HEK293 (cell line): ENCODE results near the gene MUCL3.

ENCODE experiments used
- CTCF ChIA-PET: fragments of 350-600 bp; formaldehyde crosslinking; extraction: SDS; loops from one replicate; lab custom pipeline; 2021; ENCODE audit warnings: antibody characterized with exemption; lab: Yijun Ruan, JAX
- POLR2A ChIA-PET: fragments of 300-600 bp; formaldehyde crosslinking; extraction: SDS; loops from one replicate; lab custom pipeline; 2020; ENCODE audit warnings: antibody characterized with exemption, inconsistent platforms; lab: Yijun Ruan, JAX
- H3K27ac ChIP-seq: fragments of 200-500 bp; sonication (Bioruptor generic); 2 replicates; pipeline ENCODE4 v1.5.1; 2014; ENCODE audit warnings: low read depth, low read length, control low read depth, inconsistent platforms; ENCODE audit errors: extremely low read depth
- H3K36me3 ChIP-seq, 2 experiments: fragments of 200-500 bp in 1 of 2; sonication (Bioruptor generic) in 1 of 2; 1 replicate in 1 of 2; 2 replicates in 1 of 2; pipeline ENCODE4 v1.5.1; 2014 to 2017; ENCODE audit warnings: inconsistent platforms in 2 of 2, low read length in 2 of 2; ENCODE audit not compliant: control insufficient read depth in 2 of 2, insufficient read depth in 1 of 2
- H3K4me1 ChIP-seq: fragments of 200-500 bp; sonication (Bioruptor generic); 2 replicates; pipeline ENCODE4 v1.5.1; 2014; ENCODE audit warnings: mild to moderate bottlenecking, low read length, inconsistent platforms; ENCODE audit not compliant: control insufficient read depth, insufficient read depth
- H3K4me3 ChIP-seq: 2 replicates; pipeline ENCODE4 v1.5.1; 2011; ENCODE audit warnings: low read depth, mild to moderate bottlenecking, control low read depth, low read length, moderate library complexity
- H3K9me3 ChIP-seq: fragments of 200-500 bp; sonication (Bioruptor generic); 2 replicates; pipeline ENCODE4 v1.5.1; 2014; ENCODE audit warnings: low read depth, low read length, inconsistent platforms; ENCODE audit not compliant: control insufficient read depth, insufficient read depth
- MEIS1 ChIP-seq: sonication (generic); formaldehyde crosslinking; IDR thresholded peaks from 2 replicates; pipeline ENCODE4 v1.8.1; 2022; ENCODE audit warnings: missing genetic modification reagents, mild to moderate bottlenecking, borderline replicate concordance
- ZFP69B ChIP-seq: fragments of 450-650 bp; formaldehyde crosslinking; IDR thresholded peaks from 2 replicates; pipeline ENCODE4 v1.5.1; 2016; ENCODE audit warnings: missing biosample characterization, missing genetic modification characterization
- ZIC2 ChIP-seq: fragments of 450-650 bp; formaldehyde crosslinking; IDR thresholded peaks from 2 replicates; pipeline ENCODE4 v1.5.1; 2016; ENCODE audit warnings: missing biosample characterization, missing genetic modification characterization
- ZNF140 ChIP-seq: fragments of 450-650 bp; formaldehyde crosslinking; IDR thresholded peaks from 2 replicates; pipeline ENCODE4 v1.5.1; 2016; ENCODE audit warnings: missing biosample characterization, missing genetic modification characterization
- ZNF19 ChIP-seq: fragments of 450-650 bp; formaldehyde crosslinking; IDR thresholded peaks from 2 replicates; pipeline ENCODE4; 2016; ENCODE audit warnings: missing biosample characterization, missing genetic modification characterization, low read depth
- ZNF248 ChIP-seq: fragments of 450-650 bp; formaldehyde crosslinking; IDR thresholded peaks from 2 replicates; pipeline ENCODE4 v1.5.1; 2017; ENCODE audit warnings: missing biosample characterization, missing genetic modification characterization
- ZNF266 ChIP-seq: fragments of 450-650 bp; formaldehyde crosslinking; IDR thresholded peaks from 2 replicates; pipeline ENCODE4 v1.5.1; 2016; ENCODE audit warnings: missing biosample characterization, missing genetic modification characterization, low read depth
- ZNF335 ChIP-seq: fragments of 450-650 bp; formaldehyde crosslinking; conservative IDR thresholded peaks from 2 replicates; pipeline ENCODE4 v1.5.1; 2016; ENCODE audit warnings: missing biosample characterization, missing genetic modification characterization
- ZNF366 ChIP-seq: fragments of 450-650 bp; formaldehyde crosslinking; conservative IDR thresholded peaks from 2 replicates; pipeline ENCODE4 v1.5.1; 2016; ENCODE audit warnings: missing biosample characterization, missing genetic modification characterization
- ZNF433 ChIP-seq: fragments of 450-650 bp; formaldehyde crosslinking; IDR thresholded peaks from 2 replicates; pipeline ENCODE4 v1.5.1; 2016; ENCODE audit warnings: missing biosample characterization, missing genetic modification characterization, low read depth
- ZNF544 ChIP-seq: fragments of 450-650 bp; formaldehyde crosslinking; IDR thresholded peaks from 2 replicates; pipeline ENCODE4 v1.5.0; 2017; ENCODE audit warnings: missing biosample characterization, missing genetic modification characterization
- ZNF555 ChIP-seq: fragments of 450-650 bp; formaldehyde crosslinking; conservative IDR thresholded peaks from 2 replicates; pipeline ENCODE4 v1.5.1; 2017; ENCODE audit warnings: missing biosample characterization, mild to moderate bottlenecking, missing genetic modification characterization, inconsistent platforms
- ZNF561 ChIP-seq: fragments of 450-650 bp; IDR thresholded peaks from 2 replicates; pipeline ENCODE4 v1.5.1; 2018; ENCODE audit warnings: missing biosample characterization, missing genetic modification characterization, borderline replicate concordance
- ZNF623 ChIP-seq: fragments of 450-650 bp; formaldehyde crosslinking; IDR thresholded peaks from 2 replicates; pipeline ENCODE4 v1.5.1; 2016; ENCODE audit warnings: missing biosample characterization, missing genetic modification characterization
- ZNF677 ChIP-seq: fragments of 450-650 bp; IDR thresholded peaks from 2 replicates; pipeline ENCODE4 v1.5.0; 2018; ENCODE audit warnings: missing biosample characterization, mild to moderate bottlenecking, missing genetic modification characterization, moderate library complexity
- ZSCAN5A ChIP-seq: fragments of 450-650 bp; formaldehyde crosslinking; IDR thresholded peaks from 2 replicates; pipeline ENCODE4 v1.5.1; 2016; ENCODE audit warnings: missing biosample characterization, missing genetic modification characterization
- TF ChIP-seq, protein P1 (sequence below): fragments of 450-650 bp; formaldehyde crosslinking; IDR thresholded peaks from 2 replicates; pipeline ENCODE4 v1.5.1; 2016; ENCODE audit warnings: missing biosample characterization, missing genetic modification characterization

The MUCL3 gene

GRCh38 chr6:30957716-30958115 lies 16.9 kb downstream of the MUCL3 start (continued):
- TF ChIP-seq ZNF544 (tag by site-specific recombination) = no peak
- TF ChIP-seq ZNF561 (tag by site-specific recombination) = no peak
- no peak for TF ChIP-seq ZNF266 (tag by site-specific recombination)
- TF ChIP-seq ZNF248 (tag by site-specific recombination) = no peak
- no peak for TF ChIP-seq MEIS1 (CRISPR knock-in tag)

DNA sequence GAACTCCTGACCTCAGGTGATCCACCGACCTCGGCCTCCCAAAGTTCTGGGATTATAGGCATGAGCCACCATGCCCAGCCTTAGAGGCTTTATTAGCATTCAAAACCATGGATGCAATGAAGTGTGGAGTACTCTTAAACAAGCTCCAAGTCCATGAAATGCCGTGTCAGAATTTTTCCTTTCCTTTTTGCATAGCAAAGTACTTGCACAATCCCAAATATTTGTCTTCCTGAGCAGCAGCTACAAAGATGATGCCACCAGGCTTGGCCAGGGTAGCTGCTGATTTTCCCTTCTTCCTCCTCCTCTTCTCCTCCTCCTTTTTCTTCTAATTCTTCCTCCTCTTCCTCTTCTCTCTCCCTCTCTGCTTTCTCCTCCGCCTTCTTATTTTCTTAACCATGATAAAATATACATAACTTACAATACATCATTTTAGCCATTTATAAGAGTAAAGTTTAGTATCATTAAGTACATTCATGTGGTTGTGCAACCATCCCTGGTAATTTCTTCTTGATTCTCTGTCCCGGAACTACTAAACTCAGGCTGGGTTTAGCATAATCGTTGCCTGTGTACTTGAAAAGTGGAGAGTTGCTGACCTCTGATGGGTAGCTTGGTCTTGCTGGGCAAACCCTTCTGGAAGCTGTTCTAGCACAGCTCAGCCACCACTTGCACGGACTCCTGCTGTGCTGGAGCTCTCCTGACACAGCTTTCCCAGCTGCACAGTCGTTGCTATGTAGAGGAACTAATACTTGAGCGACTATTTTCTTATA lies 20.3 kb downstream of the MUCL3 start:
- ChIA-PET POLR2A (no interaction called here), CTCF (interaction anchor here (0.9 to 1.0 kb wide), 3 partner anchors 18 to 168 kb away, joined by 3 read pairs; no protein-coding TSS in a partner anchor)
- H3K27ac ChIP-seq = no peak overlapping the region
- peaks cover 2% of the 10 kb centered on the region; the same call in 1 of the 2 replicates for H3K4me1 ChIP-seq
- H3K9me3 ChIP-seq = no peaks in the 10 kb centered on the region
- TF ChIP-seq ZNF19 (no peak), ZIC2 (tag by site-specific recombination) (peak; percentile 32; the same call in 1 of the 2 replicates)
- H3K4me3 ChIP-seq = no peak overlapping the region
- H3K36me3 ChIP-seq = no peaks in the 10 kb centered on the region

GRCh38 chr6:30962716-30963115 lies 21.9 kb downstream of the MUCL3 start:
- ChIA-PET CTCF (interaction anchor here (0.5 kb wide), 1 partner anchor 140 kb away, joined by 3 read pairs; no protein-coding TSS in a partner anchor), POLR2A (no interaction called here)
- H3K27ac ChIP-seq = no peak overlapping the region

GRCh38 chr6:30963641-30964040 lies 22.9 kb downstream of the MUCL3 start:
- H3K4me1 ChIP-seq = peaks cover 2% of the 10 kb centered on the region; the same call in 1 of the 2 replicates
- no peaks in the 10 kb centered on the region for H3K9me3 ChIP-seq
- POLR2A ChIA-PET = no interaction called here
- CTCF ChIA-PET = interaction anchor here (0.7 kb wide), 1 partner anchor 40 kb away, joined by 3 read pairs; no protein-coding TSS in a partner anchor
- H3K36me3 ChIP-seq = no peaks in the 10 kb centered on the region
- TF ChIP-seq ZFP69B (no peak), ZNF335 (no peak)
- no peak overlapping the region for H3K27ac ChIP-seq
- H3K4me3 ChIP-seq = no peak overlapping the region

More at GRCh38 chr6:30962716-30963115, 21.9 kb downstream of the MUCL3 start:
- Histone ChIP-seq H3K4me1 (peaks cover 2% of the 10 kb centered on the region; the same call in 1 of the 2 replicates), H3K4me3 (no peak overlapping the region), H3K36me3 (no peaks in the 10 kb centered on the region), H3K9me3 (no peaks in the 10 kb centered on the region)
- TF ChIP-seq ZNF366 (tag by site-specific recombination) (peak; percentile 31; the same call in 1 of the 2 replicates), ZNF140 (tag by site-specific recombination) (no peak)

- Histone ChIP-seq H3K36me3 (no peaks in the 10 kb centered on the region), H3K9me3 (no peaks in the 10 kb centered on the region), H3K27ac (no peak overlapping the region), H3K4me1 (peaks cover 2% of the 10 kb centered on the region; the same call in 1 of the 2 replicates), H3K4me3 (no peak overlapping the region)
- TF ChIP-seq ZNF555 (tag by site-specific recombination) (no peak), ZSCAN5A (tag by site-specific recombination) (no peak), ZNF623 (tag by site-specific recombination) (no peak), ZNF19 (no peak), ZNF677 (tag by site-specific recombination) (no peak), ZNF433 (tag by site-specific recombination) (no peak)
- TF ChIP-seq, protein P1, sequence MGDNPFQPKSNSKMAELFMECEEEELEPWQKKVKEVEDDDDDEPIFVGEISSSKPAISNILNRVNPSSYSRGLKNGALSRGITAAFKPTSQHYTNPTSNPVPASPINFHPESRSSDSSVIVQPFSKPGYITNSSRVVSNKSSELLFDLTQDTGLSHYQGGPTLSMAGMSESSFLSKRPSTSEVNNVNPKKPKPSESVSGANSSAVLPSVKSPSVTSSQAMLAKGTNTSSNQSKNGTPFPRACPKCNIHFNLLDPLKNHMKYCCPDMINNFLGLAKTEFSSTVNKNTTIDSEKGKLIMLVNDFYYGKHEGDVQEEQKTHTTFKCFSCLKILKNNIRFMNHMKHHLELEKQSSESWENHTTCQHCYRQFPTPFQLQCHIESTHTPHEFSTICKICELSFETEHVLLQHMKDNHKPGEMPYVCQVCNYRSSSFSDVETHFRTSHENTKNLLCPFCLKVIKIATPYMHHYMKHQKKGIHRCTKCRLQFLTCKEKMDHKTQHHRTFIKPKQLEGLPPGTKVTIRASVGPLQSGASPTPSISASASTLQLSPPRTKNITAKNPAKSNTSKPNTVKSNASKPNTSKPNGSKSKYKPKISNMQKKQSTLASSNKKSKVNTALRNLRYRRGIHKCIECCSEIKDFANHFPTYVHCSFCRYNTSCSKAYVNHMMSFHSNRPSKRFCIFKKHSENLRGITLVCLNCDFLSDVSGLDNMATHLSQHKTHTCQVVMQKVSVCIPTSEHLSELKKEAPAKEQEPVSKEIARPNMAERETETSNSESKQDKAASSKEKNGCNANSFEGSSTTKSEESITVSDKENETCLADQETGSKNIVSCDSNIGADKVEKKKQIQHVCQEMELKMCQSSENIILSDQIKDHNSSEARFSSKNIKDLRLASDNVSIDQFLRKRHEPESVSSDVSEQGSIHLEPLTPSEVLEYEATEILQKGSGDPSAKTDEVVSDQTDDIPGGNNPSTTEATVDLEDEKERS (tag by site-specific recombination) = no peak
- CTCF ChIA-PET = no interaction called here
- POLR2A ChIA-PET = no interaction called here
These were observed 23.3 kb downstream of the MUCL3 start for GRCh38 chr6:30964075-30964474.
